ENCODE results near the gene ZNF267.

GRCh38 chr16:31870809-31871208 is 2.8 kb upstream of the ZNF267 start:
- TF ChIP-seq, protein P1, sequence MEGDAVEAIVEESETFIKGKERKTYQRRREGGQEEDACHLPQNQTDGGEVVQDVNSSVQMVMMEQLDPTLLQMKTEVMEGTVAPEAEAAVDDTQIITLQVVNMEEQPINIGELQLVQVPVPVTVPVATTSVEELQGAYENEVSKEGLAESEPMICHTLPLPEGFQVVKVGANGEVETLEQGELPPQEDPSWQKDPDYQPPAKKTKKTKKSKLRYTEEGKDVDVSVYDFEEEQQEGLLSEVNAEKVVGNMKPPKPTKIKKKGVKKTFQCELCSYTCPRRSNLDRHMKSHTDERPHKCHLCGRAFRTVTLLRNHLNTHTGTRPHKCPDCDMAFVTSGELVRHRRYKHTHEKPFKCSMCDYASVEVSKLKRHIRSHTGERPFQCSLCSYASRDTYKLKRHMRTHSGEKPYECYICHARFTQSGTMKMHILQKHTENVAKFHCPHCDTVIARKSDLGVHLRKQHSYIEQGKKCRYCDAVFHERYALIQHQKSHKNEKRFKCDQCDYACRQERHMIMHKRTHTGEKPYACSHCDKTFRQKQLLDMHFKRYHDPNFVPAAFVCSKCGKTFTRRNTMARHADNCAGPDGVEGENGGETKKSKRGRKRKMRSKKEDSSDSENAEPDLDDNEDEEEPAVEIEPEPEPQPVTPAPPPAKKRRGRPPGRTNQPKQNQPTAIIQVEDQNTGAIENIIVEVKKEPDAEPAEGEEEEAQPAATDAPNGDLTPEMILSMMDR (IDR thresholded peaks at IDR 0.05) = no peak
- TF ChIP-seq POLR2A (IDR thresholded peaks at IDR 0.05; ENCODE audit: low read depth) (no peak), POLR2AphosphoS5 (IDR thresholded peaks at IDR 0.05) (no peak), EP300 (IDR thresholded peaks at IDR 0.05) (no peak)
